Fibroblast of lung (primary cell): ENCODE measurements around the gene PLEKHN1. TPM values are rescaled to one million over a fixed set of nuclear protein-coding genes. Genes with fewer than 3 reads are reported as not detected.

Experiments used
- DNase-seq, 2 donors: peaks; one replicate each; pipeline versions ENCODE4 v3.0.0 to v3.0.0-alpha.2; 2010; ENCODE audit warnings: low read depth in 2 of 2
- H2AFZ ChIP-seq: 2 replicates; pipeline ENCODE4 v1.5.1; 2012; ENCODE audit warnings: low read length, control low read depth, inconsistent platforms
- H3K27ac ChIP-seq: 2 replicates; pipeline ENCODE4 v1.5.1; 2011; ENCODE audit warnings: low read length, control low read depth; ENCODE audit not compliant: insufficient read depth
- H3K27me3 ChIP-seq: 2 replicates; pipeline ENCODE4 v1.5.1; 2011; ENCODE audit warnings: mild to moderate bottlenecking, low read length; ENCODE audit not compliant: control insufficient read depth, insufficient read depth
- H3K36me3 ChIP-seq: 2 replicates; pipeline ENCODE4 v1.5.1; 2011; ENCODE audit warnings: low read length; ENCODE audit not compliant: control insufficient read depth, insufficient read depth
- H3K4me1 ChIP-seq: 2 replicates; pipeline ENCODE4 v1.5.1; 2011; ENCODE audit warnings: low read length; ENCODE audit not compliant: control insufficient read depth, insufficient read depth; ENCODE audit errors: extremely low read depth
- H3K4me2 ChIP-seq: 2 replicates; pipeline ENCODE4 v1.5.1; 2011; ENCODE audit warnings: low read length, control low read depth; ENCODE audit not compliant: insufficient read depth; ENCODE audit errors: extremely low read depth
- H3K4me3 ChIP-seq, 4 experiments: fragments of 200-600 bp in 1 of 4; sonication (generic) in 1 of 4; replicated peaks in 1 of 4; 2 replicates each; pipeline ENCODE4 v1.5.1; 2011 to 2016; ENCODE audit warnings: low read length in 4 of 4, low read depth in 3 of 4, mild to moderate bottlenecking in 3 of 4, control low read depth in 2 of 4, inconsistent platforms in 1 of 4, mixed read lengths in 1 of 4; ENCODE audit not compliant: insufficient read depth in 1 of 4; ENCODE audit errors: control extremely low read depth in 1 of 4
- H3K79me2 ChIP-seq: 2 replicates; pipeline ENCODE4 v1.5.1; 2012; ENCODE audit warnings: mild to moderate bottlenecking, low read length, inconsistent platforms; ENCODE audit not compliant: control insufficient read depth, insufficient read depth
- H3K9ac ChIP-seq: 2 replicates; pipeline ENCODE4 v1.5.1; 2011; ENCODE audit warnings: mild to moderate bottlenecking, low read length, control low read depth; ENCODE audit not compliant: insufficient read depth
- H3K9me3 ChIP-seq: 2 replicates; pipeline ENCODE4 v1.5.1; 2012; ENCODE audit warnings: low read depth, low read length; ENCODE audit not compliant: control insufficient read depth, insufficient read depth
- H4K20me1 ChIP-seq: 2 replicates; pipeline ENCODE4 v1.5.1; 2011; ENCODE audit warnings: low read length; ENCODE audit not compliant: control insufficient read depth, insufficient read depth; ENCODE audit errors: extremely low read depth
- EZH2 ChIP-seq: IDR thresholded peaks from 2 replicates; pipeline ENCODE4 v1.5.1; 2012; ENCODE audit warnings: low read length, control low read depth, mild to moderate bottlenecking; ENCODE audit errors: missing control alignments
- polyA plus RNA-seq, 2 donors: library from polyadenylated mRNA; depleted of rRNA in 1 of 2; stranded (reverse) in 1 of 2; unstranded in 1 of 2; fragments of >200 nt; gene quantifications; 2 replicates each; pipeline ENCODE4 v1.2.1, GENCODE V29; 2011 to 2012; ENCODE audit warnings: missing spikeins in 1 of 2
- total RNA-seq: library from RNA; depleted of rRNA; stranded (reverse); fragments of >200 nt; gene quantifications from 2 replicates; pipeline ENCODE4 v1.2.1, GENCODE V29; 2014
- TF ChIP-seq, protein P1 (sequence below), 2 donors: IDR thresholded peaks in 1 of 2; conservative IDR thresholded peaks in 1 of 2; 1 replicate in 1 of 2; 2 replicates in 1 of 2; pipeline ENCODE4 v1.5.1; 2011 to 2012; ENCODE audit warnings: low read length in 2 of 2, control low read depth in 1 of 2, inconsistent platforms in 1 of 2, low read depth in 1 of 2, mild to moderate bottlenecking in 1 of 2

The PLEKHN1 gene
- total and polyA plus RNA-seq, 2 donors (not counting 1 experiment from before 2014, with no cell fraction given) = 0.17 to 0.41 TPM

- Histone ChIP-seq H3K36me3 (no peaks in the 10 kb centered on the region), H3K27me3 (peaks cover 6% of the 10 kb centered on the region), H3K79me2 (no peaks in the 10 kb centered on the region), H3K9me3 (no peaks in the 10 kb centered on the region), H3K4me2 (no peak overlapping the region), H3K4me1 (no peaks in the 10 kb centered on the region), H3K27ac (no peak overlapping the region), H4K20me1 (no peaks in the 10 kb centered on the region), H3K4me3 (no peak overlapping the region), H3K9ac (no peak overlapping the region), H2AFZ (no peak overlapping the region)
- TF ChIP-seq EZH2 = no peak
- TF ChIP-seq, protein P1, sequence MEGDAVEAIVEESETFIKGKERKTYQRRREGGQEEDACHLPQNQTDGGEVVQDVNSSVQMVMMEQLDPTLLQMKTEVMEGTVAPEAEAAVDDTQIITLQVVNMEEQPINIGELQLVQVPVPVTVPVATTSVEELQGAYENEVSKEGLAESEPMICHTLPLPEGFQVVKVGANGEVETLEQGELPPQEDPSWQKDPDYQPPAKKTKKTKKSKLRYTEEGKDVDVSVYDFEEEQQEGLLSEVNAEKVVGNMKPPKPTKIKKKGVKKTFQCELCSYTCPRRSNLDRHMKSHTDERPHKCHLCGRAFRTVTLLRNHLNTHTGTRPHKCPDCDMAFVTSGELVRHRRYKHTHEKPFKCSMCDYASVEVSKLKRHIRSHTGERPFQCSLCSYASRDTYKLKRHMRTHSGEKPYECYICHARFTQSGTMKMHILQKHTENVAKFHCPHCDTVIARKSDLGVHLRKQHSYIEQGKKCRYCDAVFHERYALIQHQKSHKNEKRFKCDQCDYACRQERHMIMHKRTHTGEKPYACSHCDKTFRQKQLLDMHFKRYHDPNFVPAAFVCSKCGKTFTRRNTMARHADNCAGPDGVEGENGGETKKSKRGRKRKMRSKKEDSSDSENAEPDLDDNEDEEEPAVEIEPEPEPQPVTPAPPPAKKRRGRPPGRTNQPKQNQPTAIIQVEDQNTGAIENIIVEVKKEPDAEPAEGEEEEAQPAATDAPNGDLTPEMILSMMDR (conservative IDR thresholded peaks at IDR 0.05 in 1 of 2, IDR thresholded peaks at IDR 0.05 in 1 of 2; ENCODE audit: low read depth in 1 of 2, low read length in 2 of 2) = no peak
- no peak for DNase-seq
Measured at GRCh38 chr1:982765-983436, 16.6 kb downstream of the PLEKHN1 start.

GRCh38 chr1:983798-984475 lies 17.7 kb downstream of the PLEKHN1 start:
- H3K4me2 ChIP-seq = peak overlapping the region; percentile 59
- no peak for DNase-seq

GRCh38 chr1:984476-984814 lies 18.2 kb downstream of the PLEKHN1 start:
- no peak for DNase-seq
- no peak overlapping the region for H3K9ac ChIP-seq
- H3K27ac ChIP-seq = no peak overlapping the region
- H4K20me1 ChIP-seq = no peaks in the 10 kb centered on the region
- no peaks in the 10 kb centered on the region for H3K36me3 ChIP-seq
- no peaks in the 10 kb centered on the region for H3K9me3 ChIP-seq
- no peaks in the 10 kb centered on the region for H3K79me2 ChIP-seq
- H2AFZ ChIP-seq = no peak overlapping the region
- H3K4me2 ChIP-seq = peak overlapping the region; percentile 59
- peaks cover 11% of the 10 kb centered on the region for H3K27me3 ChIP-seq
- H3K4me1 ChIP-seq = no peaks in the 10 kb centered on the region
- TF ChIP-seq EZH2 = no peak
- TF ChIP-seq, protein P1 (conservative IDR thresholded peaks at IDR 0.05 in 1 of 2, IDR thresholded peaks at IDR 0.05 in 1 of 2; ENCODE audit: low read depth in 1 of 2, low read length in 2 of 2) = no peak
- no peak overlapping the region for H3K4me3 ChIP-seq

More at GRCh38 chr1:983798-984475, 17.7 kb downstream of the PLEKHN1 start:
- H3K27me3 ChIP-seq = peaks cover 8% of the 10 kb centered on the region
- H3K4me3 ChIP-seq = no peak overlapping the region
- H3K79me2 ChIP-seq = no peaks in the 10 kb centered on the region
- H4K20me1 ChIP-seq = no peaks in the 10 kb centered on the region
- no peak overlapping the region for H3K27ac ChIP-seq
- no peaks in the 10 kb centered on the region for H3K4me1 ChIP-seq
- H3K9ac ChIP-seq = no peak overlapping the region
- no peak for TF ChIP-seq EZH2
- TF ChIP-seq, protein P1 (conservative IDR thresholded peaks at IDR 0.05 in 1 of 2, IDR thresholded peaks at IDR 0.05 in 1 of 2; ENCODE audit: low read depth in 1 of 2, low read length in 2 of 2) = peak; percentile 54 to 66
- H3K36me3 ChIP-seq = no peaks in the 10 kb centered on the region
- no peaks in the 10 kb centered on the region for H3K9me3 ChIP-seq
- no peak overlapping the region for H2AFZ ChIP-seq
